Adrenal gland (tissue), 5 donors: ENCODE results near the gene INTS3.

Experiments
- CTCF ChIP-seq, 6 experiments: fragments of 450-650 bp in 4 of 6; fragments of 200-600 bp in 2 of 6; sonication (generic) in 1 of 6; IDR thresholded peaks; 1 replicate in 5 of 6; 2 replicates in 1 of 6; pipeline versions ENCODE4 v1.5.1 to v1.8.0; 2016 to 2021; ENCODE audit warnings: antibody characterized with exemption in 6 of 6, mild to moderate bottlenecking in 2 of 6, moderate library complexity in 1 of 6
- POLR2A ChIP-seq, 2 donors: fragments of 450-650 bp; IDR thresholded peaks; one replicate each; pipeline ENCODE4 v1.6.1; 2017; ENCODE audit warnings: antibody characterized with exemption in 2 of 2, mild to moderate bottlenecking in 2 of 2, moderate library complexity in 1 of 2
- donor health status: DM: no; HTN: no; CAD: no.

DNA sequence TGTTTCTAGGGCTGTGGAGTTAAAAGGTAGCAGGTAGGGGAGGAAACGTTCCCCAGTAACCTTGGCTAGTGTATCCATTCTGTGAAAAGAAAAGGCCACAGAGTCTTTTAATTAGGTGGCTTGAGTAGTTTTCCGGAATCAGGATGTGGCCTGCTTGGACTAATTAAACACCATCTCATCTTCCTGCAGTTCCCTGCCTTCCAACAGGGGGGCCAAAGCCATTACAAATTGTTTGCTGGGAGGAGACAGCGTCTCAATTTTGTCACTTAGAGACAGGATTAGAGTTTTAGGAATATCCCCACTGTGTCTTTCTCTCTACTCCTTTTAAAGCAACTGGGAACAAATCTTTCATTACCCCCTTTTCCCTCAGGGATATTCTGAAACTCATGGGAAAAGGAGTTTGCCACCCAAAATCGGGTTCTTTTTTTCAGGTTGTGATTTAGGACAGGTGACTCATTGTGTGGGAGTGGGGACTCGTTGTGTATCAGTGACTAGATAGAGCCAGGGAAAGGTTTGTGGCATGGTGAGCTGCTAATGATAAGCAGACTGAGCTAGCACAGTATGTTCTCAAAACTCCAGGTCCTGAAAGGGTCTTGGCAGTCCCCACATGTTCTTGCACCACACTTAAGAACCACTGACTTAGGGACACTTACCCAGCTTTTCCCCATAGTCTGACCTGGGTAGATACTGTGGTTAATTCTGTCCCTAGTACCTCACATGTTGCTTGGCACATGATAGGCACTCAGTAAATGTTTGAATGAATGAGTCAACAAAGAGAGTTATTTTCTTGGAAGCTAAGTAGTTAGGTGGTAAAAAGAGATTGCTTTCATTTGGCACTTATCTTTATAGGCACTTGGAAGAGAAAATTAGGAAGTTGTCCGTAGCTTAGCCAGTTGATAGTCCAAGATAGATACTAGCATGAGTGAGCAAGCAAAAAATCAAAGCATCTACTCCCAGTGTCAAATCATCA lies 22.5 kb downstream of the INTS3 start:
- TF ChIP-seq CTCF (IDR thresholded peaks at IDR 0.05), result no peak
- TF ChIP-seq POLR2A (IDR thresholded peaks at IDR 0.05), result no peak
